NCI-H146 treated with DMSO at 0.1 percent for 48 hours (cell line): Measurements from ENCODE around the gene SLC22A2.
"Not testable (repeated sequence)": the region's sequence is repeated elsewhere in the genome, so short reads cannot be mapped to it uniquely, and the experiment has no call there.

Experiments
- DNase-seq: peaks from one replicate; lab custom pipeline; 2025; ENCODE audit not compliant: unreplicated experiment; lab: John Stamatoyannopoulos, UW

SLC22A2 gene

DNA sequence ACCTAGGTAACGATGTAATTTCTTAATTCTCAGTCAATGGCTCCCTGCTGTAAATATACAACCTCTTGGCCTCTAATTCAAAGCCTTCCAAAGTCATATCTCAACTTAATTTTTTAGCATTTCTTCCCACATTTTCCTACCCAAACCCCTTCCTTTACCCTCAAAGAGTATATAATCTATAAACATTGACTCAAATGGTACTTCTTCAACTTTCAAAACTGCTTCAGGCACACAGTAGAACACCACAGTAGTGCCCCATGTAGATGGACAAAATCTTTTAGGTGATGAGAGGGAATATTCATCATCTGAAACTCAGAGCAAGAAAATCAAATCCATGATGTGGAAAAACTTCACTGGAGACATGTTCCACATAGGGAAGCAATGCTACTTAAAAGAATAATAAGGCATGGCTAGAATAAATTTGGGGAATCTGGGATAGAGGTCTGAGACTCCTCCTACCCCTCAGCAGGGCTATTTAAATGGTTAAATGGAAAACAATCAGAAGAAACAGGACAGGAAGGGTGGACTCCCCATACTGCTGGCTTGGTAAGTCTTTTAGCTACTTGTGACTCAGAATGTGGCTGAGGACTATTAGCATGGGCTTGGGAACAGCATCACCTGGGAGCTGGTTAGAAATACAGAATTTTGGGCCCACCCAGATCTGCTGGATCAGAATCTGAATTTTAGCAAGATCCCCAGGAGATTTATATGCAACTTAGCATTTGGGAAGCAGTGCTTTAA lies 6.4 kb downstream of the SLC22A2 start:
- no peak for DNase-seq

DNA sequence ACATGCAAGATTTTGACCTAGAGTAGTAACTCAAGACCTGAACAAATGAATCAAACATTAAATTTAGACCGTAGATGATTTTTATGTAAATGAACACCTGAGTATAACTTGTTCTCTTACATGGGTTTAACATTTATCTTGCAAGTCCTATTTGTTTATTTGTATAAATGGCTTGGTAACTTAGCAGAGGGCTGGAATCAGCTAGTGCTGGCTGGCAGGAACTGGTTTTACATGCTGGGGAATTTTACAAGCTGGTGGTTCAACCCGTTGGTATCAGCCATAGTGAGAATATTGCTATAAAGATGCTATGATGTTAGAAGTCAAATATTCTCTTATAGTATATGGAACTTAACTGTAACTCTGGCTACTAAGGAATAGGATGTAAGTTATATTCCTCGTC lies 8.9 kb downstream of the SLC22A2 start:
- no peak for DNase-seq

GRCh38 chr6:160248538-160248937 lies 10.1 kb downstream of the SLC22A2 start:
- DNase-seq = no peak

- DNase-seq = no peak
Observed at GRCh38 chr6:160247457-160247883, 11.2 kb downstream of the SLC22A2 start.

DNA sequence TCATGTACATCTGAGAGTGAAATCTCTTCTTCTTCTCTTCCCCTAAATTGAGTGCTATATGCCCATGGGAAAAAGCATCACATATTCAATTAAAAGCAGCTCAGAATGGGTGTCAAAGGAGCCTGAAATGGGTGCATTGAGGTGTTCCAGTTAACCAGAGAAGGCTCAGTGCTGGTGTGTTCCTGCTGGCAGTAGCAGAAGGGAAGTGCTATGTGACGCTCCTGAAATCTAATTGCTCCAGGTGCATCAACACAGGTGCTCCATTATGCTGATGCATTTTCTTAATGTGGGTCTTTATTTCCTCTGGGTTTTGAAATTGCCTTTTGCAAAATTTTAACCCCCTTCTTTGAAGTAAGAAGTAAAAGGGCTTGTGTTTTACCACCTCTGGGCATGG lies 17.9 kb downstream of the SLC22A2 start:
- DNase-seq = no peak

DNA sequence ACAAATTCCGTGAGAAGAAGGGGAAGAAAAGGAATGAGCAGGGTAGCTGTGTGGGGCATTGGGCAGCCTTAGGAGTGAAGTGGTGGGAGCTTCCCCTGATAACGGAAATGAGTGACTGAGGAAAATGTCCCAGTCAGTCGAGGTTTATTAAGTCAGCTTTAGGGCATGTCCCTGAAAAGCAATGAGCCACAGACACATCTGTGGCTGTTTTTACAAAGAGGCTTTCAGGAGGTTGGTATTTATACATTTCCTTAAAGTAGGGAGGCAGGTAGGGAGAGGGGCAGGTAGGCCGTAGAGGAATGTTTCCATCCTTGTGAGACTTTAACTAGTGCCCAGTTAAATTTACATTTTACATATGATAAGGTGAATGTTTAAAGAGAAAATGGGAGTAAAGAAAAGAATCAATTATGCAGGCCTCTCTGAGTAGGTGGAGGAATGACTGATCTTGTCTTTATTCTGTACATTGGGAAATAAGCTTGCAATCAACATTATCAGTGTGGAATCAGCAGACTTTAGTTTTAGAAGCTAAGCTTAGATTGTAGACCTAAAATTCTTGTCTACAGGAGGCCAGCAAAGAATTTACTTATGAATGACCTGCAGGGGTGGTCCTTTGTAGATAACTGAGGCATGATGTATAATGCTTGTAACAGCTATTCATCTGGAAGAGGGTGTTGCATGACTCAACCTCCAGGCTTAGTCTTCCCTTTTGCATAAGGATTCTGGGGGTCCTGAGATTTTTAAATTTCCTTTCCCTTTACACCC lies 18.5 kb downstream of the SLC22A2 start:
- no peak for DNase-seq

GRCh38 chr6:160238761-160239751 lies 19.6 kb downstream of the SLC22A2 start:
- no peak for DNase-seq

DNA sequence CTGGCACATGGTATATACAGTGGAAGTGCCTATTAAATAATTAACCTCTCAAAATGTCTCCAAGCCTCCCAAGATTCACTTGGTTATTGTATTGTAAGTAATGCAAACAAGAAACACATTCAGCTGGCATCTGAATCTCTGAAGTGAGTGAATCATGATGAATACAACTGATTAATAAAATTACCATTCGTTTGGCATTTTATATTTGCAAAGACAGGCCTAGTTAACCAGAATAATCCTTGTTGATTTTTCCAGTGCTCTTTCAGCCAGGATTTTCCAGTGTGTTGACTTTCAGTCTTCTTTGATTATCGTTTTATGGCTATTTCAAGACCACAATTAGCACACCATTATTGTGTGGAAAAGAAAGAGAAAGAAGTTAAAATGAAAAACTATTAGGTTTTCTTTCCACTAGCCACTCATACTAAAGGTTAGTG lies 20.3 kb downstream of the SLC22A2 start:
- DNase-seq = no peak

- not testable (repeated sequence) for DNase-seq
Observed at GRCh38 chr6:160237597-160238275, 20.9 kb downstream of the SLC22A2 start.

DNA sequence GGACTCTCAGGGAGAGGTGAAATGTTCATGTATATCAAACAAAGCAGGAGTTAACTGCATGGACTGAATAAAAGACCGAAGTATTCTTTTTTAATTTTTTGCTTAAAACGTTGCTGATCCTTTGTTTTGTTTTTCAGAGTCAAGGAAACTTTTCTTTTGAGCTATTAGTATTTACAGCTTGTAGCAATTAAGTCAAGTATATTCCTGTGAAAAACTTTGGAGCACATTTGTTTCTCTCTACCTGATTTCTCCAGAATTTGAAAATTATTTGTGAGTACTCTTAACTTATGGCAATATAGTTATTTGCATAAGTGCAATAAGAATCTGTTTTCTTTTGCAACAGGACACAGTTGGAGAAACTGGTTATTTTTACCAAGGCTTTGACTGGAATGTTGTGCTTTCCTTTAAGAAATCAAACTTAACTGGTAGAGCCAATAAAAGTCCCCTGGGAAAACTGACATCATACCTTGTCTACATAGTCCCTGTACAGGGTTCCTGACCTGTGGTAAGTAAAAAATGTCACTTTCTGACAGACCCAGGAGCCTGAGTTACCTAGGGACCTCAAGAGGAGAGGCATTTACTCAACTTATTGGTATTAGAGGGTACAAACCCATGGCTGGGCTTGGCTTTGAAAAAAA lies 22.3 kb downstream of the SLC22A2 start:
- DNase-seq = not testable (repeated sequence)

DNA sequence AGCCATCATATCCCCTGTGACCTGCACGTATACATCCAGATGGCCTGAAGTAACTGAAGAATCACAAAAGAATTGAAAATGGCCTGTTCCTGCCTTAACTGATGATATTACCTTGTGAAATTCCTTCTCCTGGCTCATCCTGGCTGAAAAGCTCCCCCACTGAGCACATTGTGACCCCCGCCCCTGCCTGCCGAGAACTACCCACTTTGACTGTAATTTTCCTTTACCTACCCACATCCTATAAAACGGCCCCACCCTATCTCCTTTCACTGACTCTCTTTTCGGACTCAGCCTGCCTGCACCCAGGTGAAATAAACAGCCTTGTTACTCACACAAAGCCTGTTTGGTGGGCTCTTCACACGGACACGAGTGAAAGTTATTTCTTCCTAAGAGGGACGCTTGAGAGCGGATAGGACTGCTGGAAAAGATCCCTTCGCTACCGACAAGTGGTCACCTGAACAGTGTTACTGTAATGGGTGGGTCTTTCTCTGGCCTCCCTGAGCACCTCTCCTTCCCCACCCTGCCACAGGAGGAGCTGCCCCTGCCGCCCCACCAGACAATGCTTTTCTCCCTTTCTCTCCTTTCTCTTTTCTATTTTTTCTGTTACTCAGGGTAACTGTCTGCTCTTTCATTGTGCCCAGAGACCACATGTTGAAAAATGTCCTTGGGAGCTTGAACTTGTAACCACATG lies 24.5 kb downstream of the SLC22A2 start:
- DNase-seq = not testable (repeated sequence)

- no peak for DNase-seq
Observed at GRCh38 chr6:160227769-160228161, 30.9 kb downstream of the SLC22A2 start.

DNA sequence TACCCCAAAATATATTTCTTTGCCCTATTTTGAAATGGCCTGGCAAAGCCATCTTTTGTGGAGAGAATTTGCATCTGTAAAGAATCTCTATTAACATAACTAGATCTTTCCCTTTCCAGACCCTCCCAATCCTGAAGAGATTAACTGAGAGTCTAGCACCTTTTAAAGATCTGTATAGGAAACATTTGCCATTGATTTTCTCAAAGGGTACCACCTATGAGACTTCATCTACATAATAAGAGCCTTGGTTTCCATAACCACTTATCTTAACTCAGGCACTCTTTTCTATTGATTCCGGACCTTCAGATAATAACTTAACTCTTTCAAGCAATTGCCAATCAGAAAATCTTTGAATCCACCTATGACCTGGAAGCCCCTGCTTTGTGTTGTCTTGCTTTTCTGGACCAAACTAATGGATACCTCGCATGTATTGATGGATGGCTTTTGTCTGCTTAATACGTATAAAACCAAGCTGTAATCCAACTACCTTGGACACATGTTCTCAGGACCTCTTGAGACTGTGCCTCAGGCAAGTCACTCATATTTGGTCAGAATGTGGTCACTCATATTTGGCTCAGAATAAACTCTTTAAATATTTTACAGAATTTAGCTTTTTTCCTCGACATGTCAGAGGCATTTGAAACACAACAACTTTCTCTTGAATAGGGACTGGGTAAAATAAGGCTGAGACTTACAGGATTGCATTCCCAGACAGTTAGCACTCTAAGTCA lies 31.4 kb downstream of the SLC22A2 start:
- no peak for DNase-seq

- no peak for DNase-seq
Observed at GRCh38 chr6:160226118-160226591, 32.5 kb downstream of the SLC22A2 start.

GRCh38 chr6:160224639-160225237 lies 33.9 kb downstream of the SLC22A2 start:
- DNase-seq = no peak

DNA sequence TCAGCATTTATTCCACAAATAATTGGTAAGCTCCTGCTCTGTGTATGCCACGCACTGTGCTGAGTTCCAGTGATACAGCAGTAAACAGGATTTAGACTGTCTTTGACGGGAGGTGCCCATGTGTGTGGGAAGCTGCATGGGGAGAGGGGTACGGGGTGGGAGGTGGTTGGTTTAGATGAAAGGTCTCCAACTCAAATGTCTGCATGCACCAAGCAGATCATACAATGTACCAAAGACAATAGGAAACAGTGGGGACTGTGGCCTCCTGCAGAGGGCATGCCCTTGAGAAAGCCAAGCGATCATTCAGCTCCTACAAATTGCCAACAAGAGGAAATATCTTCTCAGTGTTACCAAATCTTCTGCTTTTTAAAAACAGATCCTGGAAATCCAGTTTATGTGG lies 36.1 kb downstream of the SLC22A2 start:
- no peak for DNase-seq

GRCh38 chr6:160221918-160222317 lies 36.7 kb downstream of the SLC22A2 start:
- DNase-seq = no peak

DNA sequence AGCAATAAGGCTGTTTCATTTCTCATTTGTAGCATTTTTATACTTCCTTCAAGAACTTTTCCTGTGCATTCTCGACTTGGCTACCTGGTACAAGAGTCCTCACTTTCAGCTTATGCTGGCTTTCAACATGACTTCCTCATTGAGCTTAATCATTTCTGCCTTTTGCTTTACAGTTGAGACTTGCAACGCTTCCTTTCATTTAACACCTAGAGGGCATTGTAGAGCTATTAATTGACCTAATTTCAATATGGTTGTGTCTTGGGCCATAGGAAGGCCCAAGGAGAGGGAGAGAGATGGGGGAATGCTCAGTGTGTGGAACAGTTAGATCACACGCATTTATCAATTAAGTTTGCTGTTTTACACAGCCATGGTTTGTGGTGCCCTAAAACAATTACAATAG lies 37.2 kb downstream of the SLC22A2 start:
- DNase-seq = no peak
